Adrenal gland (tissue), 12 donors: ENCODE data around the gene CDY2B. TPM values are rescaled to one million over a fixed set of nuclear protein-coding genes. Genes with fewer than 3 reads are reported as not detected.
"Not testable (repeated sequence)": the region's sequence is repeated elsewhere in the genome, so short reads cannot be mapped to it uniquely, and the experiment has no call there.

Experiments
- DNase-seq, 7 donors: peaks; one replicate each; pipeline ENCODE4 v3.0.0-alpha.2; 2019 to 2020
- H3K27ac ChIP-seq, 5 donors: fragments of 200-600 bp; sonication (generic) in 4 of 5; 1 replicate in 3 of 5; 2 replicates in 2 of 5; pipeline versions ENCODE4 v1.5.1 to v1.8.0; 2016 to 2020; ENCODE audit warnings: mild to moderate bottlenecking in 1 of 5
- H3K27me3 ChIP-seq: fragments of 200-600 bp; 2 replicates; pipeline ENCODE4 v1.8.0; 2021
- H3K36me3 ChIP-seq, 2 donors: fragments of 200-600 bp; replicated peaks in 1 of 2; 1 replicate in 1 of 2; 2 replicates in 1 of 2; pipeline versions ENCODE4 v1.5.1 to v1.8.0; 2018 to 2022
- H3K4me1 ChIP-seq, 2 donors: fragments of 200-600 bp; replicated peaks in 1 of 2; 1 replicate in 1 of 2; 2 replicates in 1 of 2; pipeline versions ENCODE4 v1.5.1 to v1.8.0; 2018 to 2021
- H3K4me3 ChIP-seq, 4 donors: fragments of 200-600 bp; sonication (generic) in 3 of 4; one replicate each; pipeline ENCODE4 v1.5.1; 2016 to 2018
- H3K9me3 ChIP-seq, 3 donors: fragments of 200-600 bp; sonication (generic) in 1 of 3; replicated peaks in 1 of 3; 1 replicate in 2 of 3; 2 replicates in 1 of 3; pipeline versions ENCODE4 v1.5.1 to v1.8.0; 2016 to 2021
- WGBS, 4 donors: extraction: QIAGEN DNeasy Blood & Tissue Kit in 2 of 4; methylation state at CpG; one replicate each; pipeline versions ENCODE4 v1.1.5 to v1.1.7; 2013 to 2017; 5-methylcytosine and 5-hydroxymethylcytosine counted together
- intact Hi-C, 2 donors: fragments of 100-400 bp; cut with DNase I; formaldehyde crosslinking; loops; one replicate each; pipeline versions ENCODE4 v1.14.1 to v1.15.0; 2022 to 2023
- polyA plus RNA-seq, 3 donors: library from polyadenylated mRNA; stranded (reverse); fragments of 200-250 nt in 2 of 3; fragments of 350-450 nt in 1 of 3; fragmentation: Illumina TruSeq in 1 of 3; extraction: RNeasy Lipid Tissue Mini Kit (QIAGEN cat#74804) in 1 of 3; gene quantifications; one replicate each; pipeline ENCODE4 v1.2.3, GENCODE V29; 2013 to 2014
- total RNA-seq, 9 donors: library from RNA; depleted of rRNA in 4 of 9; stranded (reverse); fragments of >200 nt in 4 of 9; fragments of 120-200 nt in 1 of 9; fragmentation: NEBNext Ultra II Directional in 1 of 9; extraction: Animal tissue kit (Norgen Biotek cat#: 25700) in 1 of 9; gene quantifications; one replicate each; pipeline versions ENCODE4 v1.1.0 to v1.2.4, GENCODE V29; 2013 to 2023
- donor health status: healthy with polysubstance abuse.
- donor health status: Bipolar disorder and iron deficiency.
- donor health status: DM: yes; HTN: yes; CAD: no.
- donor health status: DM: no; HTN: no; CAD: no.
- donor health status: DM: no; HTN: no; CAD: no.
- donor health status: DM: yes; HTN: yes; CAD: no.

CDY2B gene
- total and polyA plus RNA-seq, 12 donors = not detected

DNA sequence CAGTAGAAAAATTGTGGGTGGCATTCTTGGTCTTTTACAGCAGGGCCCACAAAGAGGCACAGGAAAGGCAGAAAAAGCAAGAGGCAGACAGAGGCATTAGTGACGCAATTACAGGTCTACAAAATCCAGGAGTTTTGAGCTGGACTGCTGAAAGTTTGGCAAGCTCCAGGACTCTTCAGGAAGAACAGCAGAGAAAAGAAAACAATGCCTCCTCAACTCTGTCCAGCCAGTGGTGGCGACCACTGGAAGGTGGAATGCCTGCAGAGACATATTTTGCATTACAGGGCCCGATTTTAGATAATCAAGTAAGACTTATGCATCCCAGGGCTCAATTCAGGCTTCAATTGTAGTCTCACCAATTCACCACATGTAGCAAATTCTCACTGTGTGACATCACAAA lies 23.5 kb downstream of the CDY2B start:
- WGBS, 4 donors = no CpG with 5 or more reads among the region's 3 CpGs
- H3K27me3 ChIP-seq, H3K9me3 ChIP-seq, H3K4me1 ChIP-seq, DNase-seq, H3K4me3 ChIP-seq, intact Hi-C loops, H3K36me3 ChIP-seq, H3K27ac ChIP-seq: not testable (repeated sequence)

- H3K4me3 ChIP-seq, intact Hi-C loops, DNase-seq, H3K27me3 ChIP-seq, H3K9me3 ChIP-seq, H3K27ac ChIP-seq, H3K36me3 ChIP-seq, H3K4me1 ChIP-seq: not testable (repeated sequence)
- no CpG with 5 or more reads among the region's 4 CpGs for WGBS, 4 donors
These were observed 30.9 kb downstream of the CDY2B start for GRCh38 chrY:17849131-17849530.

GRCh38 chrY:17832149-17832548 lies 47.9 kb downstream of the CDY2B start:
- H3K27ac ChIP-seq, intact Hi-C loops, H3K4me1 ChIP-seq, H3K4me3 ChIP-seq, H3K36me3 ChIP-seq, H3K9me3 ChIP-seq, H3K27me3 ChIP-seq, DNase-seq: not testable (repeated sequence)
- no CpG with 5 or more reads among the region's 12 CpGs for WGBS, 4 donors

Other genes with a start within 250 kb of the CDY2B start
- gene CDY2A, start 145.6 kb upstream of the CDY2B start, total RNA-seq = not detected
- not detected for gene CDY2A, start 145.6 kb upstream of the CDY2B start, polyA plus RNA-seq